Mesodermal cell (in vitro differentiated cells): ENCODE results near the gene NEK6.

ENCODE experiments used
- H3K27ac ChIP-seq: 2 replicates; pipeline ENCODE4 v1.7.0; 2013; ENCODE audit warnings: mild to moderate bottlenecking, low read depth, low read length, moderate library complexity; ENCODE audit not compliant: severe bottlenecking
- H3K36me3 ChIP-seq: 2 replicates; pipeline ENCODE4 v1.7.1; 2013; ENCODE audit warnings: mild to moderate bottlenecking, low read length, moderate library complexity; ENCODE audit not compliant: control insufficient read depth, insufficient read depth
- H3K4me1 ChIP-seq: one replicate; pipeline ENCODE4 v1.7.1; 2013; ENCODE audit warnings: mild to moderate bottlenecking, low read length; ENCODE audit not compliant: insufficient read depth, control insufficient read depth, poor library complexity, severe bottlenecking
- H3K4me3 ChIP-seq: 2 replicates; pipeline ENCODE4 v1.7.0; 2013; ENCODE audit warnings: low read length, control low read depth, mild to moderate bottlenecking; ENCODE audit not compliant: insufficient read depth, poor library complexity, severe bottlenecking; ENCODE audit errors: extremely low read depth
- H3K9me3 ChIP-seq: 2 replicates; pipeline ENCODE4 v1.7.1; 2013; ENCODE audit warnings: mild to moderate bottlenecking, low read length, moderate library complexity; ENCODE audit not compliant: control insufficient read depth
- WGBS, 2 experiments: methylation state at CpG; one replicate each; pipeline ENCODE4 v1.1.5; 2013; ENCODE audit warnings: missing lambda C conversion rate in 2 of 2; ENCODE audit not compliant: insufficient coverage in 2 of 2; 5-methylcytosine and 5-hydroxymethylcytosine counted together

Gene NEK6

GRCh38 chr9:124297551-124297901 is 39.8 kb downstream of the NEK6 start:
- Histone ChIP-seq H3K36me3 (peaks cover 16% of the 10 kb centered on the region), H3K27ac (peak overlapping the region; percentile 76), H3K4me1 (peaks cover 71% of the 10 kb centered on the region), H3K4me3 (no peak overlapping the region), H3K9me3 (no peaks in the 10 kb centered on the region)
- WGBS, 2 experiments = 18 to 24% methylated on average over 5 to 9 of the region's 9 CpGs

- Histone ChIP-seq H3K27ac (peak overlapping the region; percentile 76), H3K4me3 (no peak overlapping the region), H3K36me3 (peaks cover 19% of the 10 kb centered on the region), H3K9me3 (no peaks in the 10 kb centered on the region), H3K4me1 (peaks cover 66% of the 10 kb centered on the region)
- WGBS, 2 experiments = 88 to 96% methylated on average over 9 to 14 of the region's 14 CpGs
These were observed 40.3 kb downstream of the NEK6 start for GRCh38 chr9:124297915-124298645.

GRCh38 chr9:124298646-124299235 is 41.0 kb downstream of the NEK6 start:
- H3K27ac ChIP-seq = no peak overlapping the region
- H3K36me3 ChIP-seq = peaks cover 25% of the 10 kb centered on the region
- H3K9me3 ChIP-seq = no peaks in the 10 kb centered on the region
- no peak overlapping the region for H3K4me3 ChIP-seq
- H3K4me1 ChIP-seq = peaks cover 60% of the 10 kb centered on the region
- 89 to 93% methylated on average over 12 of the region's 12 CpGs for WGBS, 2 experiments

GRCh38 chr9:124299515-124300090 is 41.9 kb downstream of the NEK6 start:
- Histone ChIP-seq H3K4me3 (no peak overlapping the region), H3K9me3 (no peaks in the 10 kb centered on the region), H3K4me1 (peaks cover 53% of the 10 kb centered on the region), H3K27ac (no peak overlapping the region), H3K36me3 (peaks cover 33% of the 10 kb centered on the region)
- 84 to 93% methylated on average over 3 to 7 of the region's 8 CpGs for WGBS, 2 experiments

- peaks cover 47% of the 10 kb centered on the region for H3K4me1 ChIP-seq
- no peak overlapping the region for H3K27ac ChIP-seq
- H3K36me3 ChIP-seq = peaks cover 33% of the 10 kb centered on the region
- no peak overlapping the region for H3K4me3 ChIP-seq
- no peaks in the 10 kb centered on the region for H3K9me3 ChIP-seq
- 82 to 94% methylated on average over 9 to 11 of the region's 11 CpGs for WGBS, 2 experiments
These were observed 42.6 kb downstream of the NEK6 start for GRCh38 chr9:124300312-124300711.

GRCh38 chr9:124302921-124303320 is 45.2 kb downstream of the NEK6 start:
- H3K4me3 ChIP-seq = no peak overlapping the region
- H3K36me3 ChIP-seq = peaks cover 30% of the 10 kb centered on the region
- WGBS, 2 experiments = 93 to 94% methylated on average over 3 to 4 of the region's 4 CpGs
- H3K9me3 ChIP-seq = no peaks in the 10 kb centered on the region
- no peak overlapping the region for H3K27ac ChIP-seq
- H3K4me1 ChIP-seq = peaks cover 42% of the 10 kb centered on the region

GRCh38 chr9:124303762-124304161 is 46.0 kb downstream of the NEK6 start:
- H3K36me3 ChIP-seq = peaks cover 33% of the 10 kb centered on the region
- WGBS, 2 experiments = 99 to 100% methylated on average over 7 to 13 of the region's 14 CpGs
- no peak overlapping the region for H3K27ac ChIP-seq

GRCh38 chr9:124304285-124304684 is 46.5 kb downstream of the NEK6 start:
- no peak overlapping the region for H3K27ac ChIP-seq
- WGBS, 2 experiments = 100% methylated on average over 2 to 4 of the region's 8 CpGs
- H3K9me3 ChIP-seq = no peaks in the 10 kb centered on the region
- no peak overlapping the region for H3K4me3 ChIP-seq
- peaks cover 33% of the 10 kb centered on the region for H3K36me3 ChIP-seq
- peaks cover 39% of the 10 kb centered on the region for H3K4me1 ChIP-seq

More at GRCh38 chr9:124303762-124304161, 46.0 kb downstream of the NEK6 start:
- no peak overlapping the region for H3K4me3 ChIP-seq
- no peaks in the 10 kb centered on the region for H3K9me3 ChIP-seq
- H3K4me1 ChIP-seq = peaks cover 36% of the 10 kb centered on the region

- H3K4me1 ChIP-seq = peaks cover 31% of the 10 kb centered on the region
- peak overlapping the region; percentile 69 for H3K27ac ChIP-seq
- H3K9me3 ChIP-seq = no peaks in the 10 kb centered on the region
- 87 to 88% methylated on average over 11 to 13 of the region's 13 CpGs for WGBS, 2 experiments
- peaks cover 40% of the 10 kb centered on the region for H3K36me3 ChIP-seq
- no peak overlapping the region for H3K4me3 ChIP-seq
These were observed 48.5 kb downstream of the NEK6 start for GRCh38 chr9:124306098-124306735.

- WGBS, 2 experiments = 92 to 94% methylated on average over 21 of the region's 24 CpGs
- Histone ChIP-seq H3K27ac (no peak overlapping the region), H3K9me3 (no peaks in the 10 kb centered on the region), H3K36me3 (peaks cover 45% of the 10 kb centered on the region), H3K4me3 (no peak overlapping the region), H3K4me1 (peaks cover 31% of the 10 kb centered on the region)
These were observed 49.8 kb downstream of the NEK6 start for GRCh38 chr9:124307379-124308030.
